ENCODE data around the gene P3H1.

DNA sequence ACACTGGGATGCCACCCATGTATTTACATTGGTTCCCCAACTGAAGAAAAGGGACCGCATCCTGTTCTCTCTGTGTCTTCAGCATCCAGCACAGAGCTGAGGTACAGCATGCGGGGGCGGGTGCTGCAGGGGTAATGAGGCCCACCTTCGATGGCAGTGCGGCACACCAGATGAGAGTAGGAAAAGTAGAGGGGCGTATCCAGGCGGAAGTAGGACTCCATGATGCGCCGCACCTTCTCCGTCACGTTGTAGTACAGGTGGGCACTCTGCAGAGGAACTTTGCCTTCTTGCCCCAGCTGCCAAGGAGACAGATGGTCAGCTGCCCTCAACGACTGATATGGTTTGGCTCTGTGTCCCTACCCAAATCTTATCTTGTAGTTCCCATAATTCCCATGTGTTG lies 16.8 kb downstream of the P3H1 start:
- TF ChIP-seq, protein P1, sequence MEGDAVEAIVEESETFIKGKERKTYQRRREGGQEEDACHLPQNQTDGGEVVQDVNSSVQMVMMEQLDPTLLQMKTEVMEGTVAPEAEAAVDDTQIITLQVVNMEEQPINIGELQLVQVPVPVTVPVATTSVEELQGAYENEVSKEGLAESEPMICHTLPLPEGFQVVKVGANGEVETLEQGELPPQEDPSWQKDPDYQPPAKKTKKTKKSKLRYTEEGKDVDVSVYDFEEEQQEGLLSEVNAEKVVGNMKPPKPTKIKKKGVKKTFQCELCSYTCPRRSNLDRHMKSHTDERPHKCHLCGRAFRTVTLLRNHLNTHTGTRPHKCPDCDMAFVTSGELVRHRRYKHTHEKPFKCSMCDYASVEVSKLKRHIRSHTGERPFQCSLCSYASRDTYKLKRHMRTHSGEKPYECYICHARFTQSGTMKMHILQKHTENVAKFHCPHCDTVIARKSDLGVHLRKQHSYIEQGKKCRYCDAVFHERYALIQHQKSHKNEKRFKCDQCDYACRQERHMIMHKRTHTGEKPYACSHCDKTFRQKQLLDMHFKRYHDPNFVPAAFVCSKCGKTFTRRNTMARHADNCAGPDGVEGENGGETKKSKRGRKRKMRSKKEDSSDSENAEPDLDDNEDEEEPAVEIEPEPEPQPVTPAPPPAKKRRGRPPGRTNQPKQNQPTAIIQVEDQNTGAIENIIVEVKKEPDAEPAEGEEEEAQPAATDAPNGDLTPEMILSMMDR (conservative IDR thresholded peaks at IDR 0.05; ENCODE audit: low read depth, low read length): no peak
- TF ChIP-seq EZH2 (IDR thresholded peaks at IDR 0.05; ENCODE audit: borderline replicate concordance, low read depth, low read length, poor library complexity, severe bottlenecking): no peak
